SK-N-MC (cell line): Measurements from ENCODE around the gene EPHB4.

ENCODE experiments used
- EZH2 ChIP-seq: fragments of 200-600 bp; sonication (generic); IDR thresholded peaks from one replicate; pipeline ENCODE4 v1.6.1; 2017; ENCODE audit warnings: antibody characterized with exemption
- FOXP2 ChIP-seq: optimal IDR thresholded peaks from 2 replicates; pipeline ENCODE3; 2011; ENCODE audit warnings: mild to moderate bottlenecking, moderate library complexity; ENCODE audit not compliant: insufficient read depth; ENCODE audit errors: extremely low read length, control extremely low read depth
- POLR2AphosphoS5 ChIP-seq: IDR thresholded peaks from 2 replicates; pipeline ENCODE4 v1.6.1; 2012; ENCODE audit warnings: mild to moderate bottlenecking, low read depth, low read length, borderline replicate concordance

- TF ChIP-seq EZH2 (no peak), POLR2AphosphoS5 (no peak), FOXP2 (no peak)
Observed at GRCh38 chr7:100855515-100855914, 28.2 kb upstream of the EPHB4 start.
